NCI-H82 treated with DMSO at 0.1 percent for 48 hours (cell line): Measurements from ENCODE around the gene NTN5.

Experiments used
- DNase-seq: peaks from one replicate; lab custom pipeline; 2025; ENCODE audit not compliant: unreplicated experiment; lab: John Stamatoyannopoulos, UW

Gene NTN5

GRCh38 chr19:48630296-48631063 is 42.3 kb downstream of the NTN5 start:
- DNase-seq: no peak

GRCh38 chr19:48629599-48630295 is 43.1 kb downstream of the NTN5 start:
- no peak for DNase-seq

GRCh38 chr19:48629297-48629598 is 43.6 kb downstream of the NTN5 start:
- no peak for DNase-seq

GRCh38 chr19:48628486-48629296 is 44.1 kb downstream of the NTN5 start:
- DNase-seq: no peak

GRCh38 chr19:48627865-48628314 is 44.9 kb downstream of the NTN5 start:
- no peak for DNase-seq

GRCh38 chr19:48627201-48627864 is 45.5 kb downstream of the NTN5 start:
- no peak for DNase-seq

GRCh38 chr19:48625891-48626327 is 46.9 kb downstream of the NTN5 start:
- DNase-seq: no peak

- no peak for DNase-seq
Observed at GRCh38 chr19:48624791-48625723, 47.8 kb downstream of the NTN5 start.

- peak; percentile 95 for DNase-seq
Observed at GRCh38 chr19:48624067-48624594, 48.7 kb downstream of the NTN5 start.

- no peak for DNase-seq
Observed at GRCh38 chr19:48623556-48624066, 49.2 kb downstream of the NTN5 start.

- DNase-seq: no peak
Observed at GRCh38 chr19:48619692-48620585, 52.9 kb downstream of the NTN5 start.

GRCh38 chr19:48618916-48619691 is 53.7 kb downstream of the NTN5 start, which contains the start of the genes RPL18 and SPHK2:
Gene RPL18, minus strand, starts transcription at chr19:48619178. Its CDS starts 35 bp downstream, at chr19:48619143.
Gene SPHK2, plus strand, starts transcription at chr19:48619506. Its CDS starts 1,009 bp downstream, at chr19:48620515.
- peak; percentile 99 for DNase-seq

- DNase-seq: no peak
Observed at GRCh38 chr19:48618278-48618915, 54.4 kb downstream of the NTN5 start.

- DNase-seq: no peak
Observed at GRCh38 chr19:48617146-48617937, 55.5 kb downstream of the NTN5 start.

- no peak for DNase-seq
Observed at GRCh38 chr19:48616491-48617056, 56.2 kb downstream of the NTN5 start.

- DNase-seq: no peak
Observed at GRCh38 chr19:48616041-48616436, 56.8 kb downstream of the NTN5 start.
